ENCODE data around the gene LBX2.

The LBX2 gene

DNA sequence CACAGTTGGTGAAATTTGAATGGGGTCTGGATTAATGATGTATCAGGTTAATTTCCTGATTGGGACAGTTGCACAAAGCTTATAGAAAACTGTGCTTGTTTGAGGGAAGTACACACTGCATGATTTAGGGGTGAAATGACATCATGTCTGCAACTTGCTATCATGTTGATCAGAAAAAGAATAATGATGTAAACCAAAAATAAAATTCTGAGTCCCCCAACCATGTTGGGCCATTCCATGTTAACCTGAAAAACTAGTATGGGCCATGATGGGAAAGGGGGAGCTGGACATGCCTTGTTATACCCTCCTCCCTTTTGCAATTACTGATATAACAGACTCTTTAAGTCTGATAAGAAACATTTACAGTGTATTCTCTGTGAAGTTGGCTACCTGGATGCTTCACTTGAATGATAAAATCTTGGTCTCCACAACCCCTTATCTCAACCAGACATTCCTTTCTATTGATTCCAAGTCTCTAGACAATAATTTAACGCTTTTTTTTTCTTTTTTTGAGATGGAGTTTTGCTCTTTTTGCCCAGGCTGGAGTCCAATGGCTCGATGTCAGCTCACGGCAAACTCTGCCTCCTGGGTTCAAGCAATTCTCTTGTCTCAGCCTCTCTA is 48.7 kb downstream of the LBX2 start:
- DNase-seq: no peak

DNA sequence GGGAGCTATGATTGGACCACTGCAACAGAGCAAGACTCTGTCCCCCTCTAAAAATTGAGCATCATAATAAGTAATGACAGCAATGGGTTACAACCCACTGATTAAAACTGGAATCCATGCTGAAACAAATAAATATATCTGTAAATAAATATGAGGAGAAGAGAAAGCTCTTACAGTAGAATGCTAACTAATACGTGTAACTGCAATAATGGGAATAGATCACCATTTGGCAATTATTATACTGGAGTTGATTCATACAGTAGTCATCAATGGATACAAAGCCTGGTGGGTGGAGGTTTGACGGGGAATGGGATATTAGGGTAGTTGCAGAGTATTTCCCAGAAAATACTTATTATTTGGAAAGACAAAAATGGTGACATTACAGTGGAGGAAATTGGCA is 50.6 kb downstream of the LBX2 start:
- DNase-seq: no peak
